CD4-positive, alpha-beta T cell treated with Interleukin-6 for 4 hours (primary cell): Measurements from ENCODE around the gene AFF2.

Source experiments
- DNase-seq: peaks from one replicate; pipeline ENCODE4 v3.0.0-alpha.2; 2020; ENCODE audit warnings: mixed read lengths

Gene AFF2

GRCh38 chrX:148537556-148538182 lies 37.3 kb downstream of the AFF2 start:
- no peak for DNase-seq

- no peak for DNase-seq
These were observed 38.2 kb downstream of the AFF2 start for GRCh38 chrX:148538582-148538981.

- DNase-seq: no peak
These were observed 39.7 kb downstream of the AFF2 start for GRCh38 chrX:148540114-148540513.

GRCh38 chrX:148540671-148541583 lies 40.5 kb downstream of the AFF2 start:
- no peak for DNase-seq

GRCh38 chrX:148541584-148541940 lies 41.1 kb downstream of the AFF2 start:
- no peak for DNase-seq

GRCh38 chrX:148542481-148543255 lies 42.3 kb downstream of the AFF2 start:
- DNase-seq: no peak

GRCh38 chrX:148552775-148553174 lies 52.4 kb downstream of the AFF2 start:
- no peak for DNase-seq

GRCh38 chrX:148555101-148555500 lies 54.7 kb downstream of the AFF2 start:
- no peak for DNase-seq

- DNase-seq: no peak
These were observed 55.3 kb downstream of the AFF2 start for GRCh38 chrX:148555571-148556243.

GRCh38 chrX:148556498-148556897 lies 56.1 kb downstream of the AFF2 start:
- DNase-seq: no peak

GRCh38 chrX:148562846-148563245 lies 62.4 kb downstream of the AFF2 start:
- no peak for DNase-seq

- DNase-seq: no peak
These were observed 66.8 kb downstream of the AFF2 start for GRCh38 chrX:148567229-148567628.

GRCh38 chrX:148567779-148568178 lies 67.4 kb downstream of the AFF2 start:
- DNase-seq: no peak

- no peak for DNase-seq
These were observed 68.3 kb downstream of the AFF2 start for GRCh38 chrX:148568763-148569162.

- DNase-seq: no peak
These were observed 71.9 kb downstream of the AFF2 start for GRCh38 chrX:148572337-148572736.

- DNase-seq: no peak
These were observed 72.7 kb downstream of the AFF2 start for GRCh38 chrX:148573119-148573518.

GRCh38 chrX:148574237-148574973 lies 74.0 kb downstream of the AFF2 start:
- DNase-seq: no peak

GRCh38 chrX:148576396-148576795 lies 76.0 kb downstream of the AFF2 start:
- DNase-seq: no peak

- no peak for DNase-seq
These were observed 77.3 kb downstream of the AFF2 start for GRCh38 chrX:148577741-148578140.

- no peak for DNase-seq
These were observed 79.6 kb downstream of the AFF2 start for GRCh38 chrX:148580016-148580415.

GRCh38 chrX:148582353-148582752 lies 81.9 kb downstream of the AFF2 start:
- no peak for DNase-seq

GRCh38 chrX:148588649-148589310 lies 88.4 kb downstream of the AFF2 start:
- no peak for DNase-seq
